ENCODE measurements around the gene HS6ST2. TPM values are rescaled to one million over a fixed set of nuclear protein-coding genes. Genes with fewer than 3 reads are reported as not detected.

Gene HS6ST2
- total RNA-seq, 1 experiment from 2014 or later: not detected

DNA sequence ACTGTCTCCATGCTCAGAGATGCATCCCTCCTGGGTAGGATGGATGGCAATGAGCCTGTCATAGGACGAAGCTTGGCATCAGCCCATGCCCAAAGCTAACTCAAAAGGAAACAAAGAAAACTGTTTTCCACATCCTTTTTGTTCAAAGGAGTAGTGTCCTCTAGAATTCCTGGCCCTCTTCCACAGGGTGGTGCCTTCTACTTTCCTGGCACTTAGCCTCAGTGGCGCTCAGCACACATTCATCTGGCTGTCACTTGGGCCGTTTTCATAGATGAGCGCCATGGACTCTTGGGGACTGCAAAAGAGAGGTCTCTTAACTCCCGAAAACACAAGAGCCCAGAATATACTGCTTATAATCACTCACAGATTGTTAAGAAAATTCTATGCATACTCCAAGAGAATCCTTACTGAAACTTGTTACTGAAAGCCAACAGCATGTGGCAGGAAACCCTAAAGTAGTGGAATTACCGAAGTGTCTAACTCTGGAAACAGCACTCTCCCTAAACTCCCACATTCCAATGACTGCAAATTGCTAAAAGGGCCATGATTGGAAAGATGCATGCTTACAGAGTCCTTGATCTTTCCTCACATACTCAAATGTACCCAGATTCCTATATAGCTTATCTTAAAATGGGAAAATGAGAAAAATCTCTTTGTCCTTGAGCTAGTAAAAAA, 110.0 kb downstream of the HS6ST2 start:
- DNase-seq (ENCODE audit: low spot score): no peak

DNA sequence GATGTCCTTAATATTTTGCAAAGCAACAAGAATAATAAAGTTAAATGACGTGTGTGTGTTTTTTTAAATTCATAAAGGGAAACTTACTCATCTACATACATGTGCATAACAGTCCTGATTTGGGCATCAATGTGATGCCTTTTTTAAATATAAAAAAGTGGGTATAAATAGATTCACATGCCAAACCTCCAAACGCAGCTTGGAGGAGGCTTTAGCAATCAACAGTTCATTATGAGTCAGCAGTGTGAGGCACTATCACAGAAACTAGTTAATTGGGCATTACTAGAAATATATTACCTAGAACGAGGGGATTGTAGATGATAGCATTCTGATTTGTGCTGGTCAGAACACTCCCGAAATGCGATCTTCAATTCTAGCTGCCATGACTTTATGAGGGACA, 115.1 kb downstream of the HS6ST2 start:
- no peak for DNase-seq (ENCODE audit: low spot score)

GRCh38 chrX:132842460-132843238, 115.8 kb downstream of the HS6ST2 start:
- DNase-seq (ENCODE audit: low spot score): no peak

GRCh38 chrX:132837967-132838366, 120.5 kb downstream of the HS6ST2 start:
- DNase-seq (ENCODE audit: low spot score): no peak

GRCh38 chrX:132837126-132837525, 121.3 kb downstream of the HS6ST2 start:
- DNase-seq (ENCODE audit: low spot score): peak; percentile 63

GRCh38 chrX:132836471-132836870, 122.0 kb downstream of the HS6ST2 start:
- no peak for DNase-seq (ENCODE audit: low spot score)

DNA sequence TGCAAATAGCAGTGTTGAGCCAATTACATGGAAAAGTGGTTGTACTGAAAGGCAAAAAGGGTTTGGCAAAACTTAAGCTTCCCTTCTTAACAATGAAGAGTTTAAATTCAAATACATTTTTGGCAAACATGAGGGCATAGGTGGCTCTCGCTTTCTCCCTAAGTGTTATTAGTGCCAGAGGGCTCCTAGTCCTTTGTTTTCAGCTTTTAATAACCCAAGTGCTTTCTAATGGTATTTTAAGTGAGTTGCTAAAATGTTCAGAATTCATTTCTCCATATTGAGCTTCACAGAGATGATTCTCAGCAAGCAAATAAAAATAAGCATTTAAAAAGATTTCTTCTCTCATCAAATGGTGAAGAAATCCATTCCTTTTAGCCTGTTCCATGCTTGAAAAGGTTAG, 123.7 kb downstream of the HS6ST2 start:
- DNase-seq (ENCODE audit: low spot score): no peak

GRCh38 chrX:132834109-132834508, 124.3 kb downstream of the HS6ST2 start:
- no peak for DNase-seq (ENCODE audit: low spot score)

DNA sequence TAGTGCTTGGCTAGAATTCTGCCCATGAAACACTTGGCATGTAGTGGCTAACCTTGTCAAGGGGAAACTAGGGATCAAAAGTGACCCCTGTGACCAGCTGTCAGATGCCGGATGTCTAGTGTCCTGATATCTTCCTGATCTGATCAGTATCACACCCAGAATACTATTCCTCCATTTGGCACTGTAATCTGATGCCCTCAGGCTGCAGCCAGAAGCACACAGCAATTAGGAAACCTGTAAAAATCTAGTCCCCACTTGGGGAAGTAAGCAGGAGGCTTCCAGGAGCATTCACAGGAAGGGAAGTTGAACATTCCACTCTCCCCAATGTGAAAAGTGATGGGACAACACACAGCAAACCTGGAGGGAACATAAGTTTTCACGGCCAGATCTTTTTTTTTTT, 125.1 kb downstream of the HS6ST2 start:
- no peak for DNase-seq (ENCODE audit: low spot score)

DNA sequence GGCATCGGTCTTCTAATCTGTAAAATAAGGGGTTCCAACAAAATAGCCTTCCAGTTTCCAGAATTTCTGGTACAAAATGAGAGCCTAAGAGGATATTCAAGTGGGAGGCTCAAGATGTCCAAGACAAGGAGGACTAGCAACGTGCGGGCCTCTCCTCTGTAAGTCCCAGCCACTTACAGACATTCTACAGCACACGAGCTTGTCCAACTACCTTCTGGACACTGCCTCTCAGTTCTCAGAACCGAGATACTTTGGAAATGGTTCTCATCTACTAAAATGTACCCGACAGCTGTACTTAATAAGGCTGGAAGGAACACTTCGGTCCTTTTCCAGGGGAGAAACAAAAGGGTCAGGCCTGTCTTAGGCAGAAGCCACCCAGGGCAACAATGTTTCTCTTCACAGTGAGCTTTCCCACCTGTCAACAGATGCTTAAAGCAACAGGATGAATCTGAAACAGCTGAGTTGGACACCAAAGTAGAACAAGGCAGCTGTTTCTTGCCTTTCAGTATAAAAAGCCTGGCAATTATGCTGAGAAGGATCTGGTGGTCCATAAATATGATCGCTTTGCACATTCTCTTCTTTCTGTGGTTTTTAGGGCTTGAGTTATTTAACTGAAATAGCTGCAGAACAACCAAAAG, 127.0 kb downstream of the HS6ST2 start:
- DNase-seq (ENCODE audit: low spot score): no peak

DNA sequence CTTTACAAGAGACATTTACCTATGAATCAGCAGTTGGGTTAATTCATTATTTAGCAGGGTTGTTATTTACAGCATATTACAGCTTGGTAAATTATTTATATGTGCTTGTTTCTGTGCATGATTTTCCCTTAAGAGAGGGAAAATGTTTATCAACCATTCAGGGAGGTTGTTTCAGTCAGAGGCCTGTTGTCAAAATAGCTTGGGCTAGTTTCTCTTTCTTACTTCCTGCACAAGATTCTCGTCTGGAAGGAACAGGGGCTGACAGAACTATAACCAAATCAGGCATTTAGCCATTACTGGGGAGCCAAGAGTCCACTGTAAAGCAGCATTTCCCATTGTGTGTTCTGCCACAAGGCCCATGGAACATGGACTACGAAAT, 135.8 kb downstream of the HS6ST2 start:
- no peak for DNase-seq (ENCODE audit: low spot score)

GRCh38 chrX:132821974-132822633, 136.3 kb downstream of the HS6ST2 start:
- no peak for DNase-seq (ENCODE audit: low spot score)

DNA sequence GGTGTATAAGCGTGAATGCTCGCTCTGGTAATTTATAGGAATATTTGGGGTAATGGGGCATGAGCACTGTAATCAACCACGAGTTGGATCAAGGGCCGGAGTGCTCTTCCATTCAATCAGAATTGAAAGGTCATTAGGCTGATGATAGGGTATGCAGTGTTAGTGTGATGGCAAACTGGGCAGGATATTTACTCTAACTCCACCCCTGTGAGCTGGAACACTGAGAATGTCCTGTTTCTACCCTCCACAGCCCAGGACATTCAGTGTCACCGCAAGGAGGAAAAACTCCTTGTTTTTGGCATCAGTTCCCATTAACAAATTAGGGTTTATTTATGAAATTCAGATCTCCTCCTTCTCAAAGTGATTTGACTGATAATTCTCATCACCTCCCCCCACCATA, 137.8 kb downstream of the HS6ST2 start:
- no peak for DNase-seq (ENCODE audit: low spot score)

GRCh38 chrX:132819711-132820264, 138.6 kb downstream of the HS6ST2 start:
- no peak for DNase-seq (ENCODE audit: low spot score)

- DNase-seq (ENCODE audit: low spot score): no peak
These were observed 139.8 kb downstream of the HS6ST2 start for GRCh38 chrX:132818638-132819037.

DNA sequence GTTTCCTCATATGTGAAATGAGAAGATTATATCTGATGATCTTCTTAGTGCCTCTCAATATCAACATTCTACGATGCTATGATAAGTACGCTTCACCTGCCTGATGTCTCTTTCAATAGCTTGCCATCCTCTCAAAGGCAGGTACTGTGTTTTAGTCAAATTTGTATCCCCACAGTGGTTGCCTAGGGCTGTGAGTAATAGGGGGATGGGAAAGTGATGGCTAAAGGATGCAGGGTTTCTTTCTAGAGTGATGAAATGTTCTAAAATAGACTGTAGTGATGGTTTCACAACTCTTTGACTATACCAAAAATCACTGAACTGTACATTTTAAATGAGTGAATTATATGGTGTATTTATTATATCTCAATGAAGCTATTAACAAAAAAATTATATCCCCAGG, 142.8 kb downstream of the HS6ST2 start:
- DNase-seq (ENCODE audit: low spot score): no peak

GRCh38 chrX:132810964-132811712, 147.3 kb downstream of the HS6ST2 start:
- no peak for DNase-seq (ENCODE audit: low spot score)

DNA sequence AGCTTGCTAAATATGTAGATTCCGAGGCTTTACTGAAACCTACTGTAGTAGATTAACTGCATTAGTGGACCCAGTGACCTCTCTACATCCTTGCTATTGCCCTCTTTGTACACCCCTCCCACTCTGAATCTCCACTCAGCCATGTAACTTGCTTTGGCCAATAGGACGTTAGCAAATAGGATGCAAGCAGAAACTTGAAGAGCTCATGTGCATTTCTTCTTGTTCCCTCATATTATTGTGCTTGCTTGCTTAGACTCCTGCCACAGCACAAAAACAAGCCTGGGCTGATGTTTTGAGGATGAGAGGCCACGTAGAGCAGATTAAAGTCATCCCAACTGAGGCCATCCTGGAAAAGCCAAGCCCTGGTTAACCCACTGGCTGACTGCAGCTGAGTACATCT, 147.9 kb downstream of the HS6ST2 start:
- DNase-seq (ENCODE audit: low spot score): no peak

DNA sequence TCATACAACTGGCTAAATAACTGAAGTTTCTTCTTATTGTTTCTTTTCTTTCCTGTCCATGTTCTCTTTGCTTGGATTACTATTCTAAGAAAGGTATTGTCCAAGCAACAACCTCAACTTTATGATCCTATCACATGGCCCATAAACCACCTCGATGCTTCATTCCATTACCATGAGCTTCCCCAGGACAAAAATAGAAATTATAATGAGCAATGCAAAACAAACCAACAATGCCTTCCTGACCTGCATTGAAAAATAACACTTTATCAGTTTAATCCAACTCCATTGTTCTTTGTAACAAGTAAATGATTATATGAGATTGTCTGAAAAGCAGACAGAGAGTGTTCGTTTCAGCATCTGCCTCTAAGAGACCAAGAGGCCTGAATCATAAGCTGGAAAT, 148.8 kb downstream of the HS6ST2 start:
- no peak for DNase-seq (ENCODE audit: low spot score)

DNA sequence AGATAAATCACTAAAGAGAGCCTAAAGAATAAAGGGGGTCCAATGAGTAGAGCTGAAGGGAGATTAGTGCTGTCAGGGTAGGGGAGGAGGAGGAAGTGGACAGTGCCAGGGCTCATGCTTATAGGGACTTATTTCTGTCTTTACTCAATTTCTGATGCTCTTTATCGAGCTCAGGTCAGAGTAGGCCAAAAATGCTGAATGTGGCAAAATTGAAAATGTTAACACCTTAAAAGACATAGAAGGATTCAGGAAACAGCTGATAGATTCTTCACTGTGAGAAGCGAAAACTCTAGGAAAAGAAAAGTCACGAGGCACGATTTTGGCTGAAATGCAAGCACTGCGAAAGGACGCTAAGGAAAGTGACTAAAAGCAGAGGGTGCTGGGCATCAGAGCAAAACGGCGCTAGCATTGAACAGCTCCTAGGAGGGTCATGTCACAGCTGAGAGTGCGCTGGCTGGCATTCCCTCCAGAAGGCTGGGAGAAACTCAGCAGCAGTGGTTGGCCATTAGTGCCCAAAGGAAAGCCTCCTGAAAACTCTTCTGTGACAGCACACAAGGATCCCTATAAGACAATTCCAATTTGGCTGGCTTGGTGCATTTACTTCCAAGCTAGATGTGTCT, 150.9 kb downstream of the HS6ST2 start:
- no peak for DNase-seq (ENCODE audit: low spot score)

- DNase-seq (ENCODE audit: low spot score): no peak
These were observed 156.4 kb downstream of the HS6ST2 start for GRCh38 chrX:132802033-132802432.

Data from A172 (cell line).